HG03378 (cell line): ENCODE results near the gene SDC4.

Source experiments
- ATAC-seq: cut with Tn5 transposase; IDR thresholded peaks from one replicate; pipeline ENCODE4 v1.9.1; 2021; ENCODE audit warnings: mild to moderate bottlenecking, moderate library complexity; ENCODE audit not compliant: unreplicated experiment

The SDC4 gene

GRCh38 chr20:45301824-45302271, 46.4 kb downstream of the SDC4 start:
- ATAC-seq: no peak

- no peak for ATAC-seq
Measured at GRCh38 chr20:45300961-45301360, 47.3 kb downstream of the SDC4 start.

GRCh38 chr20:45299786-45300185, 48.4 kb downstream of the SDC4 start:
- no peak for ATAC-seq

GRCh38 chr20:45297786-45298497, 50.3 kb downstream of the SDC4 start:
- no peak for ATAC-seq

GRCh38 chr20:45294659-45295058, 53.6 kb downstream of the SDC4 start:
- ATAC-seq: no peak

GRCh38 chr20:45294003-45294368, 54.2 kb downstream of the SDC4 start:
- ATAC-seq: no peak

- no peak for ATAC-seq
Measured at GRCh38 chr20:45293041-45294002, 54.9 kb downstream of the SDC4 start.

GRCh38 chr20:45292343-45292742, 55.9 kb downstream of the SDC4 start:
- no peak for ATAC-seq

- no peak for ATAC-seq
Measured at GRCh38 chr20:45291526-45291925, 56.7 kb downstream of the SDC4 start.

- no peak for ATAC-seq
Measured at GRCh38 chr20:45290677-45291355, 57.4 kb downstream of the SDC4 start.

GRCh38 chr20:45289942-45290676, 58.1 kb downstream of the SDC4 start:
- ATAC-seq: no peak

GRCh38 chr20:45288860-45289259, 59.4 kb downstream of the SDC4 start:
- no peak for ATAC-seq

- no peak for ATAC-seq
Measured at GRCh38 chr20:45288376-45288775, 59.8 kb downstream of the SDC4 start.

GRCh38 chr20:45283551-45284057, 64.6 kb downstream of the SDC4 start:
- no peak for ATAC-seq

GRCh38 chr20:45282700-45283550, 65.3 kb downstream of the SDC4 start:
- no peak for ATAC-seq

- ATAC-seq: no peak
Measured at GRCh38 chr20:45279992-45280391, 68.2 kb downstream of the SDC4 start.

- no peak for ATAC-seq
Measured at GRCh38 chr20:45275338-45275737, 72.9 kb downstream of the SDC4 start.
